ENCODE data around the gene MOB1A. TPM values are rescaled to one million over a fixed set of nuclear protein-coding genes. Genes with fewer than 3 reads are reported as not detected.

Gene MOB1A
- total RNA-seq, 1 experiment from 2014 or later = 92.6 TPM

GRCh38 chr2:74174909-74175308 is 3.8 kb downstream of the MOB1A start:
- no peaks in the 10 kb centered on the region for H3K27me3 Mint-ChIP-seq (ENCODE audit: insufficient read depth, unreplicated experiment)
- intact Hi-C loops (cut with micrococcal nuclease) = no loop called here
- no peak overlapping the region for H3K27ac Mint-ChIP-seq (ENCODE audit: low read depth, unreplicated experiment)
- H3K4me3 Mint-ChIP-seq (ENCODE audit: unreplicated experiment) = no peak overlapping the region
- BruUV-seq (replicated peaks) = no TSS peak
- POLR2A ChIA-PET = interaction anchor here (1.2 kb wide), 1 partner anchor 24 kb away, joined by 4 read pairs; the partner anchor contains the start of gene MTHFD2
- no peak for TF ChIP-seq CTCF (IDR thresholded peaks at IDR 0.05; ENCODE audit: unreplicated experiment)
- CTCF ChIA-PET = interaction anchor here (0.7 kb wide), 1 partner anchor 23 kb away, joined by 3 read pairs; the partner anchor contains the start of gene MTHFD2
- no peak for DNase-seq (ENCODE audit: unreplicated experiment)
- peaks cover 25% of the 10 kb centered on the region for H3K4me1 Mint-ChIP-seq (ENCODE audit: insufficient read depth, unreplicated experiment)
- H3K9me3 Mint-ChIP-seq (ENCODE audit: unreplicated experiment) = no peaks in the 10 kb centered on the region
- H3K36me3 Mint-ChIP-seq (ENCODE audit: insufficient read depth, unreplicated experiment) = peaks cover 23% of the 10 kb centered on the region

GRCh38 chr2:74168739-74169138 is 9.9 kb downstream of the MOB1A start:
- no TSS peak for BruUV-seq (replicated peaks)
- Mint-ChIP-seq H3K4me1 (ENCODE audit: insufficient read depth, unreplicated experiment) (peaks cover 10% of the 10 kb centered on the region), H3K9me3 (ENCODE audit: unreplicated experiment) (peaks cover 6% of the 10 kb centered on the region), H3K27me3 (ENCODE audit: insufficient read depth, unreplicated experiment) (no peaks in the 10 kb centered on the region), H3K27ac (ENCODE audit: low read depth, unreplicated experiment) (no peak overlapping the region), H3K36me3 (ENCODE audit: insufficient read depth, unreplicated experiment) (peaks cover 75% of the 10 kb centered on the region), H3K4me3 (ENCODE audit: unreplicated experiment) (no peak overlapping the region)
- CTCF ChIA-PET = interaction anchor here (0.6 to 1.8 kb wide), 7 partner anchors 9 to 877 kb away, joined by 3 to 11 read pairs (median 3); partner anchors contain the start of genes BOLA3 and MOB1A
- no peak for TF ChIP-seq CTCF (IDR thresholded peaks at IDR 0.05; ENCODE audit: unreplicated experiment)
- DNase-seq (ENCODE audit: unreplicated experiment) = no peak
- intact Hi-C loops (cut with micrococcal nuclease) = no loop called here
- POLR2A ChIA-PET = interaction anchor here (0.9 to 6.4 kb wide), 2 partner anchors 9 to 340 kb away, joined by 3 to 41 read pairs; partner anchors contain the start of genes MOB1A and STAMBP

- H3K4me3 Mint-ChIP-seq (ENCODE audit: unreplicated experiment) = no peak overlapping the region
- CTCF ChIA-PET = interaction anchor here (1.0 to 2.0 kb wide), 2 partner anchors 13 to 171 kb away, joined by 3 to 6 read pairs; no protein-coding TSS in a partner anchor
- no peak for DNase-seq (ENCODE audit: unreplicated experiment)
These were observed 13.9 kb downstream of the MOB1A start for GRCh38 chr2:74164761-74165160.

GRCh38 chr2:74162951-74163350 is 15.7 kb downstream of the MOB1A start:
- no TSS peak for BruUV-seq (replicated peaks)
- Mint-ChIP-seq H3K4me1 (ENCODE audit: insufficient read depth, unreplicated experiment) (peaks cover 5% of the 10 kb centered on the region), H3K9me3 (ENCODE audit: unreplicated experiment) (peaks cover 6% of the 10 kb centered on the region), H3K4me3 (ENCODE audit: unreplicated experiment) (no peak overlapping the region), H3K27ac (ENCODE audit: low read depth, unreplicated experiment) (no peak overlapping the region), H3K36me3 (ENCODE audit: insufficient read depth, unreplicated experiment) (peaks cover 89% of the 10 kb centered on the region), H3K27me3 (ENCODE audit: insufficient read depth, unreplicated experiment) (no peaks in the 10 kb centered on the region)
- ChIA-PET POLR2A (interaction anchor here (1.4 kb wide), 1 partner anchor 15 kb away, joined by 5 read pairs; the partner anchor contains the start of gene MOB1A), CTCF (interaction anchor here (0.9 to 3.2 kb wide), 3 partner anchors 12 to 315 kb away, joined by 3 to 17 read pairs (median 5); partner anchors contain the start of gene MOB1A)
- no peak for DNase-seq (ENCODE audit: unreplicated experiment)
- intact Hi-C loops (cut with micrococcal nuclease) = no loop called here
- TF ChIP-seq CTCF (IDR thresholded peaks at IDR 0.05; ENCODE audit: unreplicated experiment) = no peak

More at GRCh38 chr2:74164761-74165160, 13.9 kb downstream of the MOB1A start:
- intact Hi-C loops (cut with micrococcal nuclease) = no loop called here
- Mint-ChIP-seq H3K27me3 (ENCODE audit: insufficient read depth, unreplicated experiment) (no peaks in the 10 kb centered on the region), H3K4me1 (ENCODE audit: insufficient read depth, unreplicated experiment) (peaks cover 5% of the 10 kb centered on the region), H3K27ac (ENCODE audit: low read depth, unreplicated experiment) (no peak overlapping the region), H3K36me3 (ENCODE audit: insufficient read depth, unreplicated experiment) (peaks cover 89% of the 10 kb centered on the region), H3K9me3 (ENCODE audit: unreplicated experiment) (peaks cover 6% of the 10 kb centered on the region)
- no TSS peak for BruUV-seq (replicated peaks)
- POLR2A ChIA-PET = interaction anchor here (0.8 to 6.4 kb wide), 2 partner anchors 13 to 336 kb away, joined by 3 to 41 read pairs; partner anchors contain the start of genes MOB1A and STAMBP
- no peak for TF ChIP-seq CTCF (IDR thresholded peaks at IDR 0.05; ENCODE audit: unreplicated experiment)
